Smooth muscle cell (in vitro differentiated cells): ENCODE measurements around the gene RPRD1B. TPM values are rescaled to one million over a fixed set of nuclear protein-coding genes. Genes with fewer than 3 reads are reported as not detected.
A peak's percentile ranks its signal among the peaks of the same experiment; 100 is the strongest.

Source experiments
- DNase-seq: peaks from one replicate; lab custom pipeline; 2025; ENCODE audit not compliant: unreplicated experiment; lab: John Stamatoyannopoulos, UW
- H2AFZ ChIP-seq: fragments of 200-600 bp; sonication (generic); 2 replicates; pipeline ENCODE4 v1.6.0; 2016; ENCODE audit warnings: antibody characterized with exemption, low read depth, mild to moderate bottlenecking
- H3F3A ChIP-seq: fragments of 200-600 bp; sonication (generic); 2 replicates; pipeline ENCODE4 v1.6.0; 2017; ENCODE audit warnings: antibody characterized with exemption, low read depth
- H3K27ac ChIP-seq: fragments of 200-600 bp; sonication (generic); 2 replicates; pipeline ENCODE4 v1.5.1; 2016; ENCODE audit warnings: low read depth, mild to moderate bottlenecking
- H3K27me3 ChIP-seq: fragments of 200-600 bp; sonication (generic); 2 replicates; pipeline ENCODE4 v1.6.1; 2016; ENCODE audit warnings: low read depth, mild to moderate bottlenecking
- H3K36me3 ChIP-seq: fragments of 200-600 bp; sonication (generic); 2 replicates; pipeline ENCODE4 v1.5.1; 2016; ENCODE audit warnings: low read depth
- H3K4me1 ChIP-seq: fragments of 200-600 bp; sonication (generic); 2 replicates; pipeline ENCODE4 v1.5.1; 2016; ENCODE audit warnings: low read depth
- H3K4me2 ChIP-seq: fragments of 200-600 bp; sonication (generic); 2 replicates; pipeline ENCODE4 v1.6.0; 2016; ENCODE audit warnings: mild to moderate bottlenecking
- H3K4me3 ChIP-seq: fragments of 200-600 bp; sonication (generic); 2 replicates; pipeline ENCODE4 v1.5.1; 2016; ENCODE audit warnings: mild to moderate bottlenecking
- H3K79me2 ChIP-seq: fragments of 200-600 bp; sonication (generic); 2 replicates; pipeline ENCODE4 v1.6.0; 2016; ENCODE audit warnings: low read depth, mild to moderate bottlenecking
- H3K9ac ChIP-seq: fragments of 200-600 bp; sonication (generic); 2 replicates; pipeline ENCODE4 v1.6.0; 2016; ENCODE audit warnings: low read depth
- H3K9me3 ChIP-seq: fragments of 200-600 bp; sonication (generic); replicated peaks from 2 replicates; pipeline ENCODE4 v1.5.1; 2016; ENCODE audit warnings: low read depth
- H4K20me1 ChIP-seq: fragments of 200-600 bp; sonication (generic); 2 replicates; pipeline ENCODE4 v1.6.0; 2016; ENCODE audit warnings: low read depth
- CTCF ChIP-seq: fragments of 200-600 bp; sonication (generic); IDR thresholded peaks from 2 replicates; pipeline ENCODE4 v1.5.1; 2017; ENCODE audit warnings: borderline replicate concordance, mild to moderate bottlenecking, antibody characterized with exemption; ENCODE audit not compliant: insufficient read depth, poor library complexity, severe bottlenecking
- WGBS: methylation state at CpG from one replicate; pipeline ENCODE4 v1.1.7; 2016; ENCODE audit warnings: low lambda C conversion rate; 5-methylcytosine and 5-hydroxymethylcytosine counted together
- polyA plus RNA-seq: library from polyadenylated mRNA; unstranded; fragments of >200 nt; fragmentation: Nextera tagmentation; extraction: Ambion mirVana; gene quantifications from 2 replicates; pipeline ENCODE4 v1.2.1, GENCODE V29; 2016
- total RNA-seq: library from RNA; depleted of rRNA; stranded (reverse); fragments of >200 nt; gene quantifications from 2 replicates; pipeline ENCODE4 v1.2.3, GENCODE V29; 2014

Gene RPRD1B
- total RNA-seq, result 40.2 and 59.1 TPM in 2 replicates
- 13.5 and 19.6 TPM in 2 replicates for polyA plus RNA-seq

- Histone ChIP-seq H2AFZ (peak within 1 kb of the TSS; percentile 94), H3K4me3 (peak within 1 kb of the TSS; percentile 90), H3K9ac (peak within 1 kb of the TSS; percentile 95), H3K27me3 (no peaks in the 10 kb centered on the region), H3K4me1 (peaks cover 20% of the 10 kb centered on the region), H3K9me3 (no peaks in the 10 kb centered on the region), H4K20me1 (peaks cover 25% of the 10 kb centered on the region), H3K27ac (peak within 1 kb of the TSS; percentile 90), H3K4me2 (peak within 1 kb of the TSS; percentile 99), H3K36me3 (no peaks in the 10 kb centered on the region), H3F3A (no peaks in the 10 kb centered on the region), H3K79me2 (peaks cover 98% of the 10 kb centered on the region)
- peak; percentile 53 for DNase-seq
- WGBS, result under 1% methylated on average over 68 of the region's 69 CpGs
- no peak for TF ChIP-seq CTCF
These were observed at the start of gene RPRD1B, which contains the start of gene TTI1 for GRCh38 chr20:38033330-38034107. TSS of gene RPRD1B (plus strand) at chr20:38033746. CDS start at chr20:38033948, 202 bp downstream. TSS of gene TTI1 (minus strand) at chr20:38033456. CDS start at chr20:38013816, 19,640 bp downstream.

GRCh38 chr20:37984018-37984785 is 49.3 kb upstream of the RPRD1B start:
- Histone ChIP-seq H3K9ac (no peak overlapping the region), H3K36me3 (no peaks in the 10 kb centered on the region), H2AFZ (no peak overlapping the region), H3K79me2 (no peaks in the 10 kb centered on the region), H3K4me2 (no peak overlapping the region), H4K20me1 (no peaks in the 10 kb centered on the region), H3K4me3 (no peak overlapping the region), H3K27me3 (no peaks in the 10 kb centered on the region), H3K4me1 (peaks cover 15% of the 10 kb centered on the region), H3K27ac (no peak overlapping the region), H3F3A (peaks cover 4% of the 10 kb centered on the region), H3K9me3 (no peaks in the 10 kb centered on the region)
- no peak for DNase-seq
- TF ChIP-seq CTCF, result no peak
- 81% methylated on average over 14 of the region's 14 CpGs for WGBS

- H3K4me1 ChIP-seq, result peaks cover 15% of the 10 kb centered on the region
- WGBS, result 95% methylated on average over 9 of the region's 9 CpGs
- H3K4me3 ChIP-seq, result no peak overlapping the region
- peaks cover 13% of the 10 kb centered on the region for H3F3A ChIP-seq
- H3K27ac ChIP-seq, result no peak overlapping the region
- no peaks in the 10 kb centered on the region for H3K27me3 ChIP-seq
- no peaks in the 10 kb centered on the region for H3K79me2 ChIP-seq
- no peaks in the 10 kb centered on the region for H3K9me3 ChIP-seq
- H3K4me2 ChIP-seq, result no peak overlapping the region
- no peaks in the 10 kb centered on the region for H3K36me3 ChIP-seq
- DNase-seq, result no peak
- no peak overlapping the region for H3K9ac ChIP-seq
- H2AFZ ChIP-seq, result no peak overlapping the region
- H4K20me1 ChIP-seq, result no peaks in the 10 kb centered on the region
- no peak for TF ChIP-seq CTCF
These were observed 47.3 kb upstream of the RPRD1B start for GRCh38 chr20:37986044-37986858.
